ENCODE results near the gene BRIP1. TPM values are rescaled to one million over a fixed set of nuclear protein-coding genes. Genes with fewer than 3 reads are reported as not detected.

Gene BRIP1
- total RNA-seq, 1 donor from 2014 or later = 4.3 TPM

GRCh38 chr17:61738249-61738648, 125.1 kb downstream of the BRIP1 start:
- H3K4me3 Mint-ChIP-seq (ENCODE audit: unreplicated experiment) = no peak overlapping the region

GRCh38 chr17:61737820-61738219, 125.5 kb downstream of the BRIP1 start:
- Mint-ChIP-seq H3K27me3 (ENCODE audit: low read depth) (no peaks in the 10 kb centered on the region), H3K36me3 (ENCODE audit: low read depth) (peaks cover 18% of the 10 kb centered on the region), H3K4me3 (ENCODE audit: unreplicated experiment) (no peak overlapping the region), H3K4me1 (ENCODE audit: low read depth) (no peaks in the 10 kb centered on the region), H3K9me3 (ENCODE audit: low read depth) (peaks cover 28% of the 10 kb centered on the region), H3K27ac (ENCODE audit: unreplicated experiment) (no peak overlapping the region)
- DNase-seq (ENCODE audit: low spot score) = no peak
- no peak for TF ChIP-seq CTCF (IDR thresholded peaks at IDR 0.05)

More at GRCh38 chr17:61738249-61738648, 125.1 kb downstream of the BRIP1 start:
- no peaks in the 10 kb centered on the region for H3K27me3 Mint-ChIP-seq (ENCODE audit: low read depth)
- no peak overlapping the region for H3K27ac Mint-ChIP-seq (ENCODE audit: unreplicated experiment)
- H3K9me3 Mint-ChIP-seq (ENCODE audit: low read depth) = peaks cover 28% of the 10 kb centered on the region
- H3K4me1 Mint-ChIP-seq (ENCODE audit: low read depth) = no peaks in the 10 kb centered on the region
- H3K36me3 Mint-ChIP-seq (ENCODE audit: low read depth) = peaks cover 19% of the 10 kb centered on the region
- TF ChIP-seq CTCF (IDR thresholded peaks at IDR 0.05) = no peak
- no peak for DNase-seq (ENCODE audit: low spot score)

GRCh38 chr17:61736438-61736837, 126.9 kb downstream of the BRIP1 start:
- Mint-ChIP-seq H3K36me3 (ENCODE audit: low read depth) (peaks cover 11% of the 10 kb centered on the region), H3K4me3 (ENCODE audit: unreplicated experiment) (no peak overlapping the region), H3K4me1 (ENCODE audit: low read depth) (peaks cover 2% of the 10 kb centered on the region), H3K27ac (ENCODE audit: unreplicated experiment) (no peak overlapping the region), H3K27me3 (ENCODE audit: low read depth) (no peaks in the 10 kb centered on the region), H3K9me3 (ENCODE audit: low read depth) (peaks cover 23% of the 10 kb centered on the region)
- no peak for DNase-seq (ENCODE audit: low spot score)
- no peak for TF ChIP-seq CTCF (IDR thresholded peaks at IDR 0.05)

- Mint-ChIP-seq H3K9me3 (ENCODE audit: low read depth) (peaks cover 17% of the 10 kb centered on the region), H3K27me3 (ENCODE audit: low read depth) (no peaks in the 10 kb centered on the region), H3K4me1 (ENCODE audit: low read depth) (peaks cover 3% of the 10 kb centered on the region), H3K36me3 (ENCODE audit: low read depth) (peaks cover 6% of the 10 kb centered on the region), H3K27ac (ENCODE audit: unreplicated experiment) (no peak overlapping the region), H3K4me3 (ENCODE audit: unreplicated experiment) (no peak overlapping the region)
- no peak for TF ChIP-seq CTCF (IDR thresholded peaks at IDR 0.05)
- no peak for DNase-seq (ENCODE audit: low spot score)
Observed at GRCh38 chr17:61735807-61736206, 127.5 kb downstream of the BRIP1 start.

- Mint-ChIP-seq H3K9me3 (ENCODE audit: low read depth) (peaks cover 17% of the 10 kb centered on the region), H3K36me3 (ENCODE audit: low read depth) (peaks cover 6% of the 10 kb centered on the region), H3K27me3 (ENCODE audit: low read depth) (no peaks in the 10 kb centered on the region), H3K27ac (ENCODE audit: unreplicated experiment) (no peak overlapping the region), H3K4me3 (ENCODE audit: unreplicated experiment) (no peak overlapping the region), H3K4me1 (ENCODE audit: low read depth) (peaks cover 3% of the 10 kb centered on the region)
- TF ChIP-seq CTCF (IDR thresholded peaks at IDR 0.05) = no peak
- DNase-seq (ENCODE audit: low spot score) = no peak
Observed at GRCh38 chr17:61734466-61734865, 128.9 kb downstream of the BRIP1 start.
